Stimulated activated CD4-positive, alpha-beta T cell treated with anti-CD3 and anti-CD28 coated beads, Interleukin-15, amount 100 ng/mL, for 1 hour (primary cell): ENCODE measurements around the gene CCDC110.
A peak's percentile ranks its signal among the peaks of the same experiment; 100 is the strongest.
"Not testable (repeated sequence)": the region's sequence is repeated elsewhere in the genome, so short reads cannot be mapped to it uniquely, and the experiment has no call there.

Source experiments
- DNase-seq, 2 donors: peaks; one replicate each; pipeline ENCODE4 v3.0.0-alpha.2; 2020; ENCODE audit warnings: low read depth in 1 of 2, low spot score in 1 of 2

CCDC110 gene

GRCh38 chr4:185471235-185472102, at the start of gene CCDC110:
Gene CCDC110 (minus strand): TSS chr4:185471733. CDS start chr4:185471683, 50 bp downstream.
- peak; percentile 82 to 86 for DNase-seq

- DNase-seq, result no peak
Observed at GRCh38 chr4:185520119-185520518, 48.6 kb upstream of the CCDC110 start.

- no peak for DNase-seq
Observed at GRCh38 chr4:185518494-185518893, 47.0 kb upstream of the CCDC110 start.

GRCh38 chr4:185518069-185518468, 46.5 kb upstream of the CCDC110 start:
- no peak for DNase-seq

GRCh38 chr4:185515248-185515647, 43.7 kb upstream of the CCDC110 start:
- no peak for DNase-seq

GRCh38 chr4:185514182-185514697, 42.7 kb upstream of the CCDC110 start:
- DNase-seq, result no peak

GRCh38 chr4:185513489-185514181, 42.1 kb upstream of the CCDC110 start:
- DNase-seq, result no peak

- DNase-seq, result no peak
Observed at GRCh38 chr4:185512516-185512915, 41.0 kb upstream of the CCDC110 start.

- DNase-seq, result not testable (repeated sequence)
Observed at GRCh38 chr4:185511243-185511642, 39.7 kb upstream of the CCDC110 start.

GRCh38 chr4:185510806-185511205, 39.3 kb upstream of the CCDC110 start:
- DNase-seq, result no peak

GRCh38 chr4:185508181-185508580, 36.6 kb upstream of the CCDC110 start:
- DNase-seq, result no peak

GRCh38 chr4:185506422-185506821, 34.9 kb upstream of the CCDC110 start:
- no peak for DNase-seq

- DNase-seq, result no peak
Observed at GRCh38 chr4:185504098-185505047, 32.8 kb upstream of the CCDC110 start.

- no peak for DNase-seq
Observed at GRCh38 chr4:185502386-185502785, 30.9 kb upstream of the CCDC110 start.

- DNase-seq, result no peak
Observed at GRCh38 chr4:185500576-185500975, 29.0 kb upstream of the CCDC110 start.

- DNase-seq, result no peak
Observed at GRCh38 chr4:185500035-185500434, 28.5 kb upstream of the CCDC110 start.

GRCh38 chr4:185488650-185489049, 17.1 kb upstream of the CCDC110 start:
- DNase-seq, result no peak

GRCh38 chr4:185481401-185481800, 9.9 kb upstream of the CCDC110 start:
- DNase-seq, result no peak

GRCh38 chr4:185480016-185480732, 8.6 kb upstream of the CCDC110 start:
- DNase-seq, result no peak

GRCh38 chr4:185479507-185479971, 8.0 kb upstream of the CCDC110 start:
- DNase-seq, result no peak
